Liver (tissue), 3 donors: ENCODE measurements around the gene ACSL1.

Experiments used
- EGR1 ChIP-seq, 2 donors: IDR thresholded peaks; 2 replicates each; pipeline ENCODE4 v1.6.1; 2016 to 2018; ENCODE audit warnings: antibody characterized with exemption in 2 of 2, low read depth in 2 of 2
- JUND ChIP-seq, 2 donors: IDR thresholded peaks; 2 replicates each; pipeline ENCODE4 v1.6.1; 2016; ENCODE audit warnings: antibody characterized with exemption in 2 of 2
- RXRA ChIP-seq, 2 donors: IDR thresholded peaks; 2 replicates each; pipeline ENCODE4 v1.6.1; 2017 to 2018; ENCODE audit warnings: antibody characterized with exemption in 2 of 2, mild to moderate bottlenecking in 1 of 2
- SP1 ChIP-seq: IDR thresholded peaks from 2 replicates; pipeline ENCODE4 v1.6.1; 2018; ENCODE audit warnings: antibody characterized with exemption, mild to moderate bottlenecking
- TF ChIP-seq, protein P1 (sequence below): IDR thresholded peaks from 2 replicates; pipeline ENCODE4 v1.6.1; 2016; ENCODE audit warnings: antibody characterized with exemption
- TF ChIP-seq, protein P2 (sequence below): fragments of 150-350 bp; IDR thresholded peaks from 2 replicates; pipeline ENCODE4 v1.5.1; 2017; ENCODE audit warnings: improper control_type of control experiment, low read depth, low read length; ENCODE audit not compliant: missing input control
- TF ChIP-seq, protein P3 (sequence below): IDR thresholded peaks from 2 replicates; pipeline ENCODE4 v1.6.1; 2016; ENCODE audit warnings: antibody characterized with exemption
- donor health status: healthy.
- donor health status: healthy.

DNA sequence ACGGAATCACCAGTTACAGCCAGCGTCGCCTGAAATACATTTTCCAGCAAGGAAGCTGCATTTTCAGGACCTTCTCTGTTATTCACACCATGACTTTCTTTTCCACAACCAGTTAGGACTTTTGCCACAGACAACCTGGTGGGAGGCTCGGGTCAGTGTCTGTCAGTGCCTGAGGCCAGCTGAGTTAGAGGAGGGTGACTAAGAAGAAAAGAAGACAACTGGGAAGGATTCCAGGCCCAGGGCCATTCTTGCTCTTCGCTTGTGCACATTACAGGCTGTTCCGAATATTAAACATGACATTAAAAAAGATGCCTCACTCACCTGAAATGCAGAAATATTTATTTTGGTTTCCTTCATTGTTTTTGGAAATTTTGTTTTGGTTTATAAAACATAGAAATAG lies 70.5 kb downstream of the ACSL1 start:
- TF ChIP-seq, protein P1, sequence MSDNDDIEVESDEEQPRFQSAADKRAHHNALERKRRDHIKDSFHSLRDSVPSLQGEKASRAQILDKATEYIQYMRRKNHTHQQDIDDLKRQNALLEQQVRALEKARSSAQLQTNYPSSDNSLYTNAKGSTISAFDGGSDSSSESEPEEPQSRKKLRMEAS = no peak
- no peak for TF ChIP-seq EGR1 (IDR thresholded peaks at IDR 0.05; ENCODE audit: low read depth in 2 of 2)
- TF ChIP-seq, protein P2, sequence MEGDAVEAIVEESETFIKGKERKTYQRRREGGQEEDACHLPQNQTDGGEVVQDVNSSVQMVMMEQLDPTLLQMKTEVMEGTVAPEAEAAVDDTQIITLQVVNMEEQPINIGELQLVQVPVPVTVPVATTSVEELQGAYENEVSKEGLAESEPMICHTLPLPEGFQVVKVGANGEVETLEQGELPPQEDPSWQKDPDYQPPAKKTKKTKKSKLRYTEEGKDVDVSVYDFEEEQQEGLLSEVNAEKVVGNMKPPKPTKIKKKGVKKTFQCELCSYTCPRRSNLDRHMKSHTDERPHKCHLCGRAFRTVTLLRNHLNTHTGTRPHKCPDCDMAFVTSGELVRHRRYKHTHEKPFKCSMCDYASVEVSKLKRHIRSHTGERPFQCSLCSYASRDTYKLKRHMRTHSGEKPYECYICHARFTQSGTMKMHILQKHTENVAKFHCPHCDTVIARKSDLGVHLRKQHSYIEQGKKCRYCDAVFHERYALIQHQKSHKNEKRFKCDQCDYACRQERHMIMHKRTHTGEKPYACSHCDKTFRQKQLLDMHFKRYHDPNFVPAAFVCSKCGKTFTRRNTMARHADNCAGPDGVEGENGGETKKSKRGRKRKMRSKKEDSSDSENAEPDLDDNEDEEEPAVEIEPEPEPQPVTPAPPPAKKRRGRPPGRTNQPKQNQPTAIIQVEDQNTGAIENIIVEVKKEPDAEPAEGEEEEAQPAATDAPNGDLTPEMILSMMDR = no peak
- no peak for TF ChIP-seq JUND (IDR thresholded peaks at IDR 0.05)
- TF ChIP-seq, protein P3, sequence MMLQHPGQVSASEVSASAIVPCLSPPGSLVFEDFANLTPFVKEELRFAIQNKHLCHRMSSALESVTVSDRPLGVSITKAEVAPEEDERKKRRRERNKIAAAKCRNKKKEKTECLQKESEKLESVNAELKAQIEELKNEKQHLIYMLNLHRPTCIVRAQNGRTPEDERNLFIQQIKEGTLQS = no peak
- no peak for TF ChIP-seq SP1
- no peak for TF ChIP-seq RXRA (IDR thresholded peaks at IDR 0.05)
